ENCODE measurements around the gene CCDC88C.
A peak's percentile ranks its signal among the peaks of the same experiment; 100 is the strongest.

CCDC88C gene

DNA sequence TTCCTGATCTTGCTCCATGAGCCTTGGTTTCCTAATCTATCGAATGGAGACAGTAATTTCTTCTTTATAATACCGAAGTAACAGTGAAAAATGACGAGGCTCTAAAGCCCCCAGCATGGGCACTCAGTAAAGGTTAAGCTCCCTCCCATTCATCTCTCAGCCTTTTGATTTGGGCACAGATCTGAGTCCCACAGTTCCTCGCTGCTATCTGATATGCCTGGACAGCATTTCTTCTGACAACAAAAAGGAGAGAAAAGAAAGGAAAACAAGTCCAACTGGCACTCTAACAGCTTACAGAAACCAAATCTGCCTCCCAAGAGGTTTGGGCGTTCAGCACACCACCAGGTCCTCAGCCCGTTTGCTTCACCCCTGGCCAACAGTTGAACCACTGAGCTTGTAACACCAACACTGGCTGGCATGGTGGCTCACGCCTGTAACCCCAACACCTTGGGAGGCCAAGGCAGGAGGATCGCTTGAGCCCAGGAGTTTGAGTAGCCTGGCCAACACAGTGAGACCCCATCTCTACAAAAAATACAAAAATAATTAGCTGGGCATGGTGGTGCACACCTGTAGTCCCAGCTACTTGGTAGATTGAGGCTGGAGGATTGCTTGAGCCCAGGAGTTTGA lies 19.5 kb downstream of the CCDC88C start:
- DNase-seq, result no peak

- DNase-seq, result no peak
Observed at GRCh38 chr14:91396959-91397815, 20.4 kb downstream of the CCDC88C start.

DNA sequence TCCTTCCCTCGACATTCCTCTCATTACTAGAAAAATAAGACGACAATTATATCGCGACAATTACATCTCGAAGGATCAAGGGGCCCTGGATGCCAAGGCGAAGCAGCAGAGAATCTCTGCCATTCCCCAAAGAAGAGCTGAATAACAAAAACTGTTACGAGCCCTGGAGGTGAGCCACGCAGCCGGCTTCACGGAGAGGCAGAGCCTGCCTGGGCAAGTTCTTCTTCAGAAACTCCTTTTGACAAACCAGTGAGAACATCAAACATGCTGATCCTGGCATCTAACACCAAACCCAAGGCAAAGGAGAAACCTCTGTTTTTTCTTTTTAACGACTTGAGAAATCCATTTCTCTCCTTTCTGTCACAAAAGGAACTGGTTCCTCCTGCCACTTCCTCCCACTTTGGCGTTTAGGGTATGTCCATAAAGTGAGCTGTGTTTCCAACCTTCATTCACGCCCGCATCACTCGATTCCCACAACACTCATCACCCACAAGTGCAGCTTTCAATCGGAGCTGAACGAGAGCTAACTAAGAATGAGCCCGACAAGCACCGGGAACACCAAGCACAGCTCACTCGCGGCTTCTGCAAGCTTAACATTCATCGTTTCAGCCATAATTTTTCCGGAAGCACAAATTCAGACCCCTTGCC lies 21.5 kb downstream of the CCDC88C start:
- DNase-seq, result no peak

- DNase-seq, result no peak
Observed at GRCh38 chr14:91395466-91395865, 22.2 kb downstream of the CCDC88C start.

DNA sequence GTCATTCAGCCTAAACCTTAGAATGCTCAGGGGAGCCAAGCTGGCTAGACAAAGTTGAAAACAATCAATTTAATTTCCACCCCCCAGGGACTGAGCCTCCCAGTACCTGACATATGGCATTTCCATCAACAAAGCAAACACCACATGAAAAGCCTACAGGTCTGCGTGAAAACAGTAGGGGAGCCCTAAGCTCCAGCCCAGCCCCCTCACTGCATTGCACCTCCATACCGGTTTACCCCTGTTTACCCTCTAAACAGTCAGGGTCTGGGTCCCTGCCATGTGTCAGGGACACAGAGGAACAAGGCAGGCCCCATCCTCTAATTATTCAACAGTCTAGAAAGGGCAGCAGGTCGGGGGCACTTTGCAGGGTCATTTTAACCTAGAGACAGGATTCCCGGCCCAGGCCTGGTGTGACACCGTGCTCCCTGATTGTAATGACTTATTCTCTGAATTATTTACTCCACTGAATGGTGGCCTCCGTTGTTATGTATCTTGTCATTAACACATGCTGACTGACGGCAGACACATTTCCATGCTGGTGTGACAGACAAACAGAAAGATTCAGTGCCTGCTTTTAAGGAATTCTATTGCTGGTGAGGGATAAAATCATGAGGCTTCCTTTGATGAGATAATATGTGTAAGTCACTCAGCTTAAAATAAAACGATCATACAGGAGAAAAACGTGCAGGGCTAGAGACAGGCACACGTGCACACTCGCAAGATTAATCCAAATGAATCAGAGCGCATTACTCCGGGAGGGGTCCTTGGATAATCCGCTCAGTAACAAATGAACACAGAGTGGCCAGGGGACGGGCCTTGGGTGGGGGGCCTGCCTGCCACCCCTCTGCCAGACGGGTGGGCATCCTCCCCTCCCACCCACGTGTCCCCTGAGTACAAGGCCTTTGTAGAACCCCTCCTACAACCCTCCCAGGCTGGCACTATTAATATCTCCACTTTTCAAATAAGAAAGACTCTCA lies 23.2 kb downstream of the CCDC88C start:
- DNase-seq, result peak; percentile 68

DNA sequence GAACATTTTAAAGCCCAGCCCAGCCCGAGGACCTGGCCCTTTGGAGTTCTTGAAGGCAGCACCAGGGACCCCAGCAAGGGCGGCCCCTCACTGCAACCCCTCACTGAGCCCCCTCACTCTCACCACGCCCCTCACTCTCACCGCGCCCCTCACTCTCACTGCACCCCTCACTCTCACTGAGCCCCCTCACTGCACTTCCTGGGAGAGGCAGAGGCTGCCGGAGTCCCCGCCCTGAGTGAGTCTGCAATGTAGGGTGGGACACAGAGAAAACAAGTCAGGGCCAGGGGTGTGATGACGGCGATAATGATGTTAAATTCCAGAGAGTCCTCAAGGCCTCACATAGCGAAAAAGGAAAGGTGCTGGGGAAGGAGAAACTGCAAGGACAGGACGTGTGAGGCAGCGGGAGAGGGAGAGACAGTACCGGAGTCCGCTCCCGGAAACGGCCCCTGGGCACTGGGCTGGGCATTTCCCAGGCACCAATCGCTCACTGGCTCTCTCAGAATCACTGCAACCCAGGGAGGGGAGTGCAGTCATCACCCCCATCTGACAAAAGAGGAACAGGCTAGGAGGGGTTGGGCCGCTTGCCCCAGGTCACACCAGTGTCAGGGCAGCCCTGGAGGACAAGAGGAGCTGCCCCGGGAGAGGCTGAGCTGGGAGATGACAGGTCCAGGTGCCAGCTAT lies 24.9 kb downstream of the CCDC88C start:
- no peak for DNase-seq

DNA sequence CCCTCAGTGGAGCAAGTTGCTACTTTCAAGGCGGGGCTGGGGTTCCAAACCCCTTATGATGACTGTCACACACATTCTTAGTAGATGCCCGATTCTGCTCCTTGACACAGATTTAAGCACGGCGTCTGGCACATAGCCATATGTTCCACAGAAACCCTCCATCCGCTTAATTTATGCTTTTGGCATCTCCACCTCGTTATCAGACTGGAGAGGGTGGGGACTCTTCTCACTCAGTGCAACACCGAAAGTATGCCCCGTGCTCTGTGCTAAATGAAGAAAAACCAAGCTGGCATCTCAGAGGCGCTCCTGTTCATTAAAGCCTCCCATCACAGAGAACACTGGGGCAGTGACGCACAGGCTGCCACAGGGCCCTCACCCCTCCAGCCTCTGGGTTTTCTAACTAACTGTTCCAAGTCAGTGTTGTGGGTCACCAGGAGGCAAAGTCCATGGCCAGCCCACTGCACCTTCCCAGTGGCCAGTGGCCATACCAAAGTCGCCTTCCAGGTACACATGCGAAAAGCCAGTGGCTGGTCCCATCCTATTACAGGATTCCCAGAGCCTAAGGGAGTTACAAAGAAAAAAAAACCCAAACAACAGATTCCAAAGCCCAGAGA lies 27.3 kb downstream of the CCDC88C start:
- DNase-seq, result no peak

GRCh38 chr14:91389150-91389549 lies 28.5 kb downstream of the CCDC88C start:
- DNase-seq, result no peak

- no peak for DNase-seq
Observed at GRCh38 chr14:91388551-91388975, 29.1 kb downstream of the CCDC88C start.

DNA sequence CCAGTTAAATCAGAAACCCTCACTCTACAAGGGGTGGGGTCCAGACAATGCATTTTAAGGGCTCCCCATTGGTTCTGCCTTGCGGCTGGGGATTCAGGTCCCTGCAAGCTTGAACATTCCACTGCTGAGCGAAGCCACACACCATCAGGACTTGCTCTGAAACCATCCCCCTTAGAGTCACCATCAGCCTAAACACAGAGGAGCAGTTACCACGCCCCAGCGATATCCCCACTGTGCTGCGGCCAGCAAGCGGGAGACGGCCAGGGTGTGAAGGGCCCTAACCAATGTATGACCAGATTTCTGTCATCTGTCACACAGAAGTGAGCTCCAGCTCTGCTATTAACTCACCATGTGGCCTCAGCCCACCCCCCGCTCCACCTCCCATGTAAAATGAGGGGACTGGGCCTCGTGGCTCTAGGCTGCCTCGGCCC lies 29.7 kb downstream of the CCDC88C start:
- no peak for DNase-seq

- DNase-seq, result no peak
Observed at GRCh38 chr14:91387169-91387835, 30.3 kb downstream of the CCDC88C start.

DNA sequence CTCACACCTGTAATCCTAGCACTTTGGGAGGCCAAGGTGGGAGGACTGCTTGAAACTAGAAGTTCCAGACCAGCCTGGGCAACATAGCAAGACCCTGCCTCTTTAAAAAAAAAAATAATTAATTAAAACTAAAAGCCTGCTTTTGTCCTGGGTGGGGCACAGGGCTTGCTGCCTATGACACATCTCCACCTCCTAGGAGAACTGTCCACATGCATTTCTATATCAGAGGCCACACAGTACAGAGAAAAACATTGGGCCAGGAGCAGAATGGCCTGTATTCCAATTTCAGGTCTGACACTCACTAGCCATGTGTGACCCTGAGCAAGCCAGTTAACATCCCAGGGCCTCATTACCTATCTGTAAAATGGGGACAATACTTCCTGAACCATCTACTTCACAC lies 31.9 kb downstream of the CCDC88C start:
- no peak for DNase-seq

DNA sequence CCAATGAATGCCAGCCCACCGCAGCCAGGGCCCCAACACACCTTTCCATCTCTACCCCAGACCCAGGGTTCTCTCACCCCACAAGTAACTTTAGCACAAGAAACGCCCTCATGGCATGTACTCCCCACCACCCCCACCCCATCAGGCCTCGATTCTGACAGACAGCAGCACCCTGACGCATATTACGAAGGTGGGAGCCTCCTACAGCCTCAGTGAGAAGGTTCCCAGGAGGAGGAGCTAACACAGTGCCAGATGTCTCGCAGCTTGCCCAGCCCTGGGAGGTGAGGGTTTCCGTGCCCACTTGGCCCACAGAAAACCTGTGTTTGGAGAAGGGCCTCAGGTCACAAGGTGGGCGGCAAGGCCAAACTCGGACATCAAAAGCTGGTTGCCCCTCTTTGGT lies 32.4 kb downstream of the CCDC88C start:
- DNase-seq, result no peak

- DNase-seq, result peak; percentile 32
Observed at GRCh38 chr14:91383439-91383838, 34.2 kb downstream of the CCDC88C start.

DNA sequence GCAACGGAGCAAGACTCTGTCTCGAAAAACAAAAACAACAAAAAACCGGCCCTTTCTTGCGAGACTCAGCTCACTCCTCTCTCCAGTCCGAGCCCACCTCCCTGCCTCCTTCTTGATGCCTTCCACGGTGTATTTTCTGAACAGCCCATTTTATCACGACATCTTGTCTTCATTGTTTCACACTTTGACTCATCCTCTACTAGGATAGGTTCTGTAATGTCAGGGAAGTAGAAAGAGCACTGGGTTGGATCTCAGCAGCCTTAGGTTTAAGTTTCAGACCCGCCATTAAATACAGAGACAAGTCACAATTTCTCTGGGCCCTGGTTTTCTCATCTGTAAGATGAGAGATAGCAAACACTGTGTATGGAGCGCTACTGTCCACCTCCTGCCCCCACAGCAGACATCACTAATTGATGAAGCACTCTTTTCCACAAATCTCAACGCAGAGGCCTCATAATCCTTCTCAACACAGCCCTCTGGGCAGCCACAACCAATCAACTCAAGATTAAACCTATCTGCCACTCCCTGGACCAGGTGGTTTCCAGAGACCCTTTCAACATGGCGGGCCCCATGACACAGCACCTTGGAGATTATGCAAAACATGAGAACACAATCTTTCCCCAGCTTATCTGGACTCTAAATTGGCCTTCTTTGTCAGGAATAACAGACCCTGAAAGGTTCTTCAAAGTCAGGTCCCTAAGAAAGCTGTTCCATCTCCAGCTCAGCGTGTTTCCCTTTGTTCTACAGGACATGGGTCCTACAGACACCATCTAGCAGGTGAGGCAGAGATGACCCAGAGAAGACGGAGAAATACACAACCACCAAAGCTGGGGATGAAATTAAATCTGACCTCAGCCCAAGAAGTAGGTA lies 35.6 kb downstream of the CCDC88C start:
- no peak for DNase-seq

- peak; percentile 32 for DNase-seq
Observed at GRCh38 chr14:91380610-91381371, 36.8 kb downstream of the CCDC88C start.

GRCh38 chr14:91380123-91380522 lies 37.5 kb downstream of the CCDC88C start:
- DNase-seq, result no peak

DNA sequence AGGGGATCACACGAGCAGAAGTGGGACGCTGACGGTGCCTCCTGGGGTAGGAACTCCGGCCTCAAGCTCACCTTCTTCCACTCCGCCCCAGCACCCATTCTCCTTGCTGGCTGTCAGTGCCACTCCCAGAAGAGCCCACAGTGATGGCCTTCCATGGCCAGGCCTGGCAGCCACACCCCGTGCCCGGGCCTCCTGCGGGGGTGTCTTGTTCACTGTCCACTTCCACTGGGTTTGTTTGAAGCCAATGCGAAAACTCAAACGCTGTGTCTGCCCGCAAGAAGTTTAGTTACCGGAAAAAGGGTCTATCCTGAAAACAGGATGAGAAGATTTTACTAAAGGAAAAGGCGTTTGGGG lies 38.1 kb downstream of the CCDC88C start:
- DNase-seq, result no peak

- DNase-seq, result no peak
Observed at GRCh38 chr14:91378930-91379578, 38.6 kb downstream of the CCDC88C start.
